Cardiac septum (tissue), 1 donor: ENCODE measurements around the gene SLC9B2. TPM values are rescaled to one million over a fixed set of nuclear protein-coding genes. Genes with fewer than 3 reads are reported as not detected.

Experiments
- total RNA-seq: library from RNA; stranded (reverse); fragmentation: NEBNext Ultra II Directional; extraction: Animal tissue kit (Norgen Biotek cat#: 25700); gene quantifications from one replicate; pipeline ENCODE4 v1.2.1, GENCODE V29; 2021
- donor health status: DM: no; HTN: no; CAD: no.

The SLC9B2 gene
- total RNA-seq, 1 donor from 2014 or later = 6.4 TPM

Other genes starting within 250 kb of the SLC9B2 start
- gene UBE2D3, start 249.2 kb downstream of the SLC9B2 start, total RNA-seq = 239 TPM
- 15.8 TPM for gene CISD2, start 207.8 kb downstream of the SLC9B2 start, total RNA-seq
- 0.86 TPM for gene SLC9B1, start 57.1 kb downstream of the SLC9B2 start, total RNA-seq
- 21.7 TPM for gene BDH2, start 23.1 kb upstream of the SLC9B2 start, total RNA-seq
- gene CENPE, start 121.6 kb upstream of the SLC9B2 start, total RNA-seq = 0.70 TPM